ENCODE data around the gene EFCAB8. TPM values are rescaled to one million over a fixed set of nuclear protein-coding genes. Genes with fewer than 3 reads are reported as not detected.
A peak's percentile ranks its signal among the peaks of the same experiment; 100 is the strongest.

The EFCAB8 gene
- total RNA-seq, 1 donor from 2014 or later, result 0.32 TPM

DNA sequence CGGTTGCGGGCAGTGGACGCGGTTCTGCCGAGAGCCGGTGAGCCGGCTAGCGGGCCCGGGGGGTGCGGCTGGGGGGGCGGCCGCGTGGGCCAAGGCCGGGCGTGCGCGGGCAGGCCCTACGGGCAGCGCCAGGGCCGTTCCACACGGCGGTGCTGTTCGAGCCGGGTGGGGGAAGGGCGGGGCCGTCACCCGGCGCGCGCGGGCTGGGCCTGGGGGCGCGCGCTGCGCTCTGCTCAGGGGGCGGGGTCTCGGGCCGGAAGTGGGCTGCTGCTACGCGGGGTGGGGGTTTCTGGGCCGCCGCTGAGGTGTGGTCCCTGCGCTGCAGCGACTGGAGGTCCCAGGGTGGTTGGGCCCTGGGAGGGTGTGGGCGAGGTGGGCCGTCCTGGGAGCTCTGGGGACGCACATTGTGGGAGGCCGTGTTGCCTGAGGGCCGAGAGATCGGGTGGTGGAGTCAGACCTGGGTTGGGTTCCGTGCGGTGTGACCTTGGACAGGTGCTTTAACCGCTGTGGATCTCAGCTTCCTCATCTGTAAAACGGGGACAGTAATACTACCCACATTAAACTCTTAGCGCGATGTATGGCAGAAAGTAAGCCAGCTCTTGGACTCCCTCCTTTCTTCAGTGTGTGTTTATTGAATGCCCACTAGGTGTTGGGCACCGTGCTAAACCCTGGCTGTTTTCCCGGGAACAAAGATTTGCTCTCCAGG is 38.6 kb upstream of the EFCAB8 start:
- TF ChIP-seq, protein P1, sequence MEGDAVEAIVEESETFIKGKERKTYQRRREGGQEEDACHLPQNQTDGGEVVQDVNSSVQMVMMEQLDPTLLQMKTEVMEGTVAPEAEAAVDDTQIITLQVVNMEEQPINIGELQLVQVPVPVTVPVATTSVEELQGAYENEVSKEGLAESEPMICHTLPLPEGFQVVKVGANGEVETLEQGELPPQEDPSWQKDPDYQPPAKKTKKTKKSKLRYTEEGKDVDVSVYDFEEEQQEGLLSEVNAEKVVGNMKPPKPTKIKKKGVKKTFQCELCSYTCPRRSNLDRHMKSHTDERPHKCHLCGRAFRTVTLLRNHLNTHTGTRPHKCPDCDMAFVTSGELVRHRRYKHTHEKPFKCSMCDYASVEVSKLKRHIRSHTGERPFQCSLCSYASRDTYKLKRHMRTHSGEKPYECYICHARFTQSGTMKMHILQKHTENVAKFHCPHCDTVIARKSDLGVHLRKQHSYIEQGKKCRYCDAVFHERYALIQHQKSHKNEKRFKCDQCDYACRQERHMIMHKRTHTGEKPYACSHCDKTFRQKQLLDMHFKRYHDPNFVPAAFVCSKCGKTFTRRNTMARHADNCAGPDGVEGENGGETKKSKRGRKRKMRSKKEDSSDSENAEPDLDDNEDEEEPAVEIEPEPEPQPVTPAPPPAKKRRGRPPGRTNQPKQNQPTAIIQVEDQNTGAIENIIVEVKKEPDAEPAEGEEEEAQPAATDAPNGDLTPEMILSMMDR (IDR thresholded peaks at IDR 0.05), result peak; percentile 58
- Mint-ChIP-seq H3K27ac (ENCODE audit: unreplicated experiment) (peak overlapping the region; percentile 98), H3K9me3 (ENCODE audit: low read depth) (no peaks in the 10 kb centered on the region), H3K36me3 (ENCODE audit: low read depth) (peaks cover 1% of the 10 kb centered on the region), H3K4me1 (ENCODE audit: low read depth) (peaks cover 41% of the 10 kb centered on the region), H3K27me3 (ENCODE audit: low read depth) (no peaks in the 10 kb centered on the region), H3K4me3 (ENCODE audit: unreplicated experiment) (peak overlapping the region; percentile 96)
- peak; percentile 92 for DNase-seq (ENCODE audit: low spot score)

DNA sequence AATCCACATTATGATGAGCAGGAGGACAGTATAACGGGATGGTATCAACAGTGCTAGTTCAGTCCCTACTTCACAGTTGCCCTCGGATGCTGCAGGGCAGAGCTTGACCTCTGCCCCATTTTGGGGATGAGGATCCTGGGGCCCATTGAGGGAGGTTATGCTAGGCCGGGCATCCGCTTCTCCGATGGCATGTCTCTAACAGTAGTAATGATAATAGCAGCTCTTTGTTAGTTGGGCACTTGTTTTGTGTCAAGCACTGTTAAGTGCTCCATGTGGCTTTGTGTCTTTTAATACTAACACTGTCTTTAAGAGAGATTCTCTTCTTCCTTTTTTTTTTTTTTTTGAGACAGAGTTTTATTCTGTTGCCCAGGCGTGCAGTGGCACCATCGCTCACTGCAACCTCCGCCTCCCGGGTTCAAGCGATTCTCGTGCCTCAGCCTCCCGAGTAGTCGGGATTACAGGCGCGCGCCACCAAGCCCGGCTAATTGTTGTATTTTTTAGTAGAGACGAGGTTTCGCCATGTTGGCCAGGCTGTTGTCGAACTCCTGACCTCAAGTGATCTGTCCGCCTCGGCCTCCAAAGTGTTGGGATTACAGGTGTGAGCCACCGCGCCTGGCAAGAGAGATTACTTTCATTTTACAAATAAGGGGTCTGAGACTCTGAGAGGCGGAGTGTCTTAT is 37.9 kb upstream of the EFCAB8 start:
- H3K36me3 Mint-ChIP-seq (ENCODE audit: low read depth), result peaks cover 1% of the 10 kb centered on the region
- no peaks in the 10 kb centered on the region for H3K9me3 Mint-ChIP-seq (ENCODE audit: low read depth)
- no peak for DNase-seq (ENCODE audit: low spot score)
- no peaks in the 10 kb centered on the region for H3K27me3 Mint-ChIP-seq (ENCODE audit: low read depth)
- H3K27ac Mint-ChIP-seq (ENCODE audit: unreplicated experiment), result peak overlapping the region; percentile 98
- TF ChIP-seq, protein P1 (IDR thresholded peaks at IDR 0.05), result peak; percentile 27
- H3K4me3 Mint-ChIP-seq (ENCODE audit: unreplicated experiment), result peak overlapping the region; percentile 96
- peaks cover 44% of the 10 kb centered on the region for H3K4me1 Mint-ChIP-seq (ENCODE audit: low read depth)

DNA sequence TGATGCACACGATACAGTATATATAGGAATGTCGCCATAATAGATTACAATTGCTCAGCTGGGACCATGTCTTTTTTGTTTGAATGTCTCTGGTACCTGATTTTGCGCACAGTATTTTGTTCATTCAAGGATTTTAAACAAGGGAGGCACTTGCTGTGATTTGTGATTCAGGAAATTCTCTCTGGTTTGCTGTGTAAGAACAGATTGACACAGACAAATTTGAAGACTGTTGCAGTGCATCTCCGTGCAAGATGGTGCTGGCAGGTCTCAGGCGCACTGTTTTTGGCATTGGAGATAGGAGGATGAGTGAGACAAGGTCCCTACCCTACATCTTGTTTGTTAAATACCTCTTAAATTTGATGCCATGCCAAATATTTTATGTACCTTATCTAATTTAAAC is 36.5 kb upstream of the EFCAB8 start:
- Mint-ChIP-seq H3K27me3 (ENCODE audit: low read depth) (no peaks in the 10 kb centered on the region), H3K4me3 (ENCODE audit: unreplicated experiment) (no peak overlapping the region), H3K4me1 (ENCODE audit: low read depth) (peaks cover 44% of the 10 kb centered on the region), H3K36me3 (ENCODE audit: low read depth) (peaks cover 5% of the 10 kb centered on the region), H3K9me3 (ENCODE audit: low read depth) (no peaks in the 10 kb centered on the region), H3K27ac (ENCODE audit: unreplicated experiment) (peak overlapping the region; percentile 98)
- DNase-seq (ENCODE audit: low spot score), result no peak
- TF ChIP-seq, protein P1 (IDR thresholded peaks at IDR 0.05), result no peak

- Mint-ChIP-seq H3K36me3 (ENCODE audit: low read depth) (peaks cover 10% of the 10 kb centered on the region), H3K4me3 (ENCODE audit: unreplicated experiment) (peak overlapping the region; percentile 23), H3K9me3 (ENCODE audit: low read depth) (no peaks in the 10 kb centered on the region), H3K27ac (ENCODE audit: unreplicated experiment) (peak overlapping the region; percentile 98), H3K4me1 (ENCODE audit: low read depth) (peaks cover 47% of the 10 kb centered on the region), H3K27me3 (ENCODE audit: low read depth) (no peaks in the 10 kb centered on the region)
- DNase-seq (ENCODE audit: low spot score), result no peak
- TF ChIP-seq, protein P1 (IDR thresholded peaks at IDR 0.05), result peak; percentile 58
These were observed 35.6 kb upstream of the EFCAB8 start for GRCh38 chr20:32823078-32823477.

DNA sequence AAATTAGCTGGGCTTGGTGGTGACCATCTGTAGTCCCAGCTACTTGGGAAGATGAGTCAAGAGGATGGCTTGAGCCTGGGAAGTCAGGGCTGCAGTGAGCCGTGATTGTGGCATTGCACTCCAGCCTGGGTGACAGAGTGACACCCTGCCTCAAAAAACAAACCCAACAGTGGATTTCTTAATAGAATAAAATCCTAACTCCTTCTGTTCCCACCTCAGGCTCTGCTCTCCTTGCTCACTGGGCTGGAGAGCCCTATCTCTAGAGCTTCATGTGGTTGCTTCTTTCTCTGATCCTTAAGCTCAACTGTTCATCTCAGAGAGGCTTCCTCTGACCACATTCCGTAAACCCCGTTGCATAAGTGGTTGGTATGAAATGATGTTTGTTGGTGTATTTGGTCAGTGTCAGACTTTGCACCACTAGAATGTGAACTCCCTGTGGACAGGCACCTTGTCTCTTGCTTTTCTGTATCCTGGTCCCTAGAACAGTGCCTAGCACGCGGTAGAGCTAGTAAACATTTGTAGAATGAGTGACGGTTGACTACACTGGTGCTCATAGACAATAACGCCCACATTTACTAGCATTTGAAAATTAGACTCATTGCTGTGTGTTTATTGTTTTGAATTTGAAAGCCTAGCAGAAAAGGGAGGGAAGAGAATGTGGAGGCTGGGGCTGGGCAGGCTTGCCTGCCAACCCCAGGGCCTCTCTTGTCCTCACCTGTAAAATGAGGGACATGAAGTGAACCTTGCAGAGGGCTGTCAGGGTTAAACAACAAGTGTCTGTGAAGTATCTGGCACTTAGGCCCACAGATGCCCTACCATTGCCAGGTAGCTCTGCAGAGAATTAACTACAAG is 34.8 kb upstream of the EFCAB8 start:
- Mint-ChIP-seq H3K27ac (ENCODE audit: unreplicated experiment) (peak overlapping the region; percentile 98), H3K4me1 (ENCODE audit: low read depth) (peaks cover 54% of the 10 kb centered on the region), H3K27me3 (ENCODE audit: low read depth) (no peaks in the 10 kb centered on the region), H3K4me3 (ENCODE audit: unreplicated experiment) (peak overlapping the region; percentile 23), H3K9me3 (ENCODE audit: low read depth) (no peaks in the 10 kb centered on the region), H3K36me3 (ENCODE audit: low read depth) (peaks cover 16% of the 10 kb centered on the region)
- TF ChIP-seq, protein P1 (IDR thresholded peaks at IDR 0.05), result no peak
- DNase-seq (ENCODE audit: low spot score), result no peak
